PC-3 (cell line): ENCODE measurements around the gene RBP2. TPM values are rescaled to one million over a fixed set of nuclear protein-coding genes. Genes with fewer than 3 reads are reported as not detected.

ENCODE experiments used
- ATAC-seq: fragments of 200-7000 bp; cut with Tn5 transposase; 2 replicates; pipeline ENCODE4 v1.9.1; 2020; ENCODE audit warnings: mild to moderate bottlenecking, moderate library complexity
- BruUV-seq: library from RNA; stranded (reverse); fragments of 400-500 nt; replicated peaks from 2 replicates; lab custom pipeline; 2021; lab: Mats Ljungman, UMichigan
- CTCF ChIA-PET: fragments of 300-600 bp; sonication (Branson Sonifier 250); formaldehyde crosslinking; loops from one replicate; lab custom pipeline; 2022; ENCODE audit warnings: antibody characterized with exemption; lab: Charles Lee
- POLR2A ChIA-PET: fragments of 300-600 bp; sonication (Branson Sonifier 250); formaldehyde crosslinking; loops from one replicate; lab custom pipeline; 2022; ENCODE audit warnings: antibody characterized with exemption; ENCODE audit not compliant: unreplicated experiment; lab: Charles Lee
- DNase-seq: peaks from one replicate; pipeline ENCODE4 v3.0.0-alpha.2; 2015
- H2AFZ ChIP-seq: fragments of 300-600 bp; sonication (generic); 2 replicates; pipeline ENCODE4 v1.6.0; 2016; ENCODE audit warnings: antibody characterized with exemption, low read length
- H3F3A ChIP-seq: fragments of 300-600 bp; sonication (generic); one replicate; pipeline ENCODE4 v1.6.0; 2017; ENCODE audit warnings: antibody characterized with exemption, low read length, control low read depth, mild to moderate bottlenecking; ENCODE audit not compliant: unreplicated experiment
- H3K27ac ChIP-seq: fragments of 300-600 bp; sonication (generic); 2 replicates; pipeline ENCODE4 v1.5.1; 2016; ENCODE audit warnings: mild to moderate bottlenecking, low read length
- H3K27me3 ChIP-seq: fragments of 300-600 bp; sonication (generic); 2 replicates; pipeline ENCODE4 v1.6.1; 2016; ENCODE audit warnings: low read length, mixed read lengths
- H3K36me3 ChIP-seq: fragments of 300-600 bp; sonication (generic); 2 replicates; pipeline ENCODE4 v1.6.1; 2016; ENCODE audit warnings: low read depth, mixed run types, low read length, mixed read lengths
- H3K4me1 ChIP-seq: fragments of 300-600 bp; sonication (generic); 2 replicates; pipeline ENCODE4 v1.5.1; 2016; ENCODE audit warnings: low read length; ENCODE audit not compliant: insufficient read depth
- H3K4me2 ChIP-seq: fragments of 300-600 bp; sonication (generic); 2 replicates; pipeline ENCODE4 v1.6.0; 2016; ENCODE audit warnings: low read length
- H3K4me3 ChIP-seq: fragments of 300-600 bp; sonication (generic); 2 replicates; pipeline ENCODE4 v1.5.1; 2016; ENCODE audit warnings: mild to moderate bottlenecking, low read length, mixed read lengths
- H3K79me2 ChIP-seq: fragments of 300-600 bp; sonication (generic); 2 replicates; pipeline ENCODE4 v1.6.1; 2017; ENCODE audit warnings: low read length, mixed read lengths
- H3K9ac ChIP-seq: fragments of 300-600 bp; sonication (generic); 2 replicates; pipeline ENCODE4 v1.6.0; 2016; ENCODE audit warnings: mild to moderate bottlenecking, low read length
- H3K9me2 ChIP-seq: fragments of 300-600 bp; sonication (generic); replicated peaks from 2 replicates; pipeline ENCODE4 v1.6.1; 2016; ENCODE audit warnings: mixed run types, low read length, mixed read lengths
- H3K9me3 ChIP-seq: fragments of 300-600 bp; sonication (generic); 2 replicates; pipeline ENCODE4 v1.6.1; 2016; ENCODE audit warnings: low read length, mixed read lengths
- H4K20me1 ChIP-seq: fragments of 300-600 bp; sonication (generic); 2 replicates; pipeline ENCODE4 v1.6.1; 2016; ENCODE audit warnings: low read length, mixed read lengths
- CTCF ChIP-seq: fragments of 300-600 bp; sonication (generic); conservative IDR thresholded peaks from 2 replicates; pipeline ENCODE4 v1.5.1; 2017; ENCODE audit warnings: antibody characterized with exemption, low read depth, mild to moderate bottlenecking, low read length
- EZH2 ChIP-seq: fragments of 300-600 bp; sonication (generic); IDR thresholded peaks from one replicate; pipeline ENCODE4 v1.6.1; 2017; ENCODE audit warnings: antibody characterized with exemption, mild to moderate bottlenecking, low read length; ENCODE audit not compliant: unreplicated experiment
- EZH2phosphoT487 ChIP-seq: fragments of 300-600 bp; sonication (generic); IDR thresholded peaks from 2 replicates; pipeline ENCODE4 v1.6.1; 2018; ENCODE audit warnings: mild to moderate bottlenecking, antibody characterized with exemption, low read length, borderline replicate concordance
- intact Hi-C: fragments of 100-400 bp; cut with micrococcal nuclease; formaldehyde crosslinking; loops from 2 replicates; pipeline ENCODE4 v1.9.0; 2023
- total RNA-seq: library from RNA; depleted of rRNA; stranded (reverse); fragments of >200 nt; gene quantifications from 2 replicates; pipeline ENCODE4 v1.2.3, GENCODE V29; 2014

RBP2 gene
- total RNA-seq, 1 experiment from 2014 or later, result not detected

- Histone ChIP-seq H3K27ac (no peak overlapping the region), H3K4me2 (no peak overlapping the region), H3K79me2 (no peaks in the 10 kb centered on the region), H3K36me3 (no peaks in the 10 kb centered on the region), H3K9me2 (no peaks in the 10 kb centered on the region), H3K9ac (no peak overlapping the region), H3K27me3 (no peaks in the 10 kb centered on the region), H3K9me3 (no peaks in the 10 kb centered on the region), H4K20me1 (no peaks in the 10 kb centered on the region), H3K4me1 (no peaks in the 10 kb centered on the region), H3F3A (no peaks in the 10 kb centered on the region), H2AFZ (no peak overlapping the region), H3K4me3 (no peak overlapping the region)
- TF ChIP-seq EZH2 (no peak), EZH2phosphoT487 (no peak), CTCF (no peak)
- CTCF ChIA-PET, result no interaction called here
- ATAC-seq, result no peak
- no peak for DNase-seq
- BruUV-seq, result no TSS peak
- POLR2A ChIA-PET, result no interaction called here
- intact Hi-C loops, result no loop called here
Observed at GRCh38 chr3:139447486-139447885, 28.8 kb downstream of the RBP2 start.

- Histone ChIP-seq H3K9me3 (no peaks in the 10 kb centered on the region), H3K27ac (no peak overlapping the region), H3K27me3 (no peaks in the 10 kb centered on the region), H3K9ac (no peak overlapping the region), H2AFZ (no peak overlapping the region), H3K9me2 (no peaks in the 10 kb centered on the region), H3K36me3 (no peaks in the 10 kb centered on the region), H3K4me2 (no peak overlapping the region), H3K4me1 (no peaks in the 10 kb centered on the region), H3K4me3 (no peak overlapping the region), H4K20me1 (no peaks in the 10 kb centered on the region), H3F3A (no peaks in the 10 kb centered on the region), H3K79me2 (no peaks in the 10 kb centered on the region)
- ATAC-seq (no peak), DNase-seq (no peak)
- POLR2A ChIA-PET, result no interaction called here
- intact Hi-C loops, result no loop called here
- BruUV-seq, result no TSS peak
- TF ChIP-seq CTCF, result no peak
- no peak for TF ChIP-seq EZH2
- TF ChIP-seq EZH2phosphoT487, result no peak
- CTCF ChIA-PET, result no interaction called here
Observed at GRCh38 chr3:139444446-139444845, 31.9 kb downstream of the RBP2 start.

- no TSS peak for BruUV-seq
- Histone ChIP-seq H3F3A (no peaks in the 10 kb centered on the region), H3K27ac (no peak overlapping the region), H3K9me2 (no peaks in the 10 kb centered on the region), H3K4me2 (no peak overlapping the region), H2AFZ (no peak overlapping the region), H3K4me3 (no peak overlapping the region), H3K4me1 (no peaks in the 10 kb centered on the region), H3K36me3 (no peaks in the 10 kb centered on the region), H3K79me2 (no peaks in the 10 kb centered on the region), H3K9ac (no peak overlapping the region), H3K9me3 (no peaks in the 10 kb centered on the region), H4K20me1 (no peaks in the 10 kb centered on the region), H3K27me3 (no peaks in the 10 kb centered on the region)
- intact Hi-C loops, result no loop called here
- TF ChIP-seq EZH2 (no peak), EZH2phosphoT487 (no peak), CTCF (no peak)
- ATAC-seq (no peak), DNase-seq (no peak)
- CTCF ChIA-PET, result no interaction called here
- POLR2A ChIA-PET, result no interaction called here
Observed at GRCh38 chr3:139443186-139443585, 33.1 kb downstream of the RBP2 start.
